B cell (primary cell): Measurements from ENCODE around the gene TECPR2. TPM values are rescaled to one million over a fixed set of nuclear protein-coding genes. Genes with fewer than 3 reads are reported as not detected.

Source experiments
- ATAC-seq: fragments of 200-7000 bp; cut with Tn5 transposase; one replicate; pipeline ENCODE4 v1.10.0; 2021; ENCODE audit warnings: low read depth, mild to moderate bottlenecking, moderate number of reproducible peaks, moderate library complexity
- CTCF ChIA-PET: fragments of 350-600 bp; sonication (Branson Sonifier 250); formaldehyde crosslinking; loops from one replicate; lab custom pipeline; 2021; ENCODE audit warnings: antibody characterized with exemption, inconsistent platforms; lab: Charles Lee
- POLR2A ChIA-PET: fragments of 350-600 bp; sonication (Branson Sonifier 250); formaldehyde crosslinking; loops from one replicate; lab custom pipeline; 2021; ENCODE audit warnings: antibody characterized with exemption; lab: Charles Lee
- DNase-seq: peaks from one replicate; pipeline ENCODE4 v3.0.0; 2013
- H2AFZ ChIP-seq: 2 replicates; pipeline ENCODE4 v1.6.1; 2012; ENCODE audit warnings: mild to moderate bottlenecking, low read depth, low read length; ENCODE audit not compliant: insufficient read depth, poor library complexity, severe bottlenecking
- H3K27ac ChIP-seq, 2 donors: 1 replicate in 1 of 2; 2 replicates in 1 of 2; pipeline ENCODE4 v1.5.1; 2012 to 2013; ENCODE audit warnings: low read length in 2 of 2, mild to moderate bottlenecking in 2 of 2, moderate library complexity in 1 of 2
- H3K27me3 ChIP-seq, 4 experiments: fragments of 200-600 bp in 1 of 4; sonication (generic) in 1 of 4; replicated peaks in 1 of 4; 1 replicate in 2 of 4; 2 replicates in 2 of 4; pipeline versions ENCODE4 v1.6.1 to v1.7.0; 2013 to 2016; ENCODE audit warnings: low read length in 3 of 4, mild to moderate bottlenecking in 2 of 4, mixed read lengths in 1 of 4, moderate library complexity in 1 of 4; ENCODE audit not compliant: insufficient read depth in 4 of 4, control insufficient read depth in 3 of 4; ENCODE audit errors: control extremely low read depth in 1 of 4
- H3K36me3 ChIP-seq, 2 experiments: replicated peaks in 1 of 2; 1 replicate in 1 of 2; 2 replicates in 1 of 2; pipeline versions ENCODE4 v1.6.1 to v1.7.1; 2013; ENCODE audit warnings: low read length in 1 of 2; ENCODE audit not compliant: insufficient read depth in 2 of 2, control insufficient read depth in 1 of 2; ENCODE audit errors: control extremely low read depth in 1 of 2, extremely low read depth in 1 of 2
- H3K4me1 ChIP-seq, 2 donors: fragments of 200-600 bp in 1 of 2; sonication (generic) in 1 of 2; 1 replicate in 1 of 2; 2 replicates in 1 of 2; pipeline versions ENCODE4 v1.5.1 to v1.6.1; 2013 to 2017; ENCODE audit warnings: low read length in 2 of 2; ENCODE audit not compliant: control insufficient read depth in 2 of 2, insufficient read depth in 2 of 2
- H3K4me2 ChIP-seq: replicated peaks from 2 replicates; pipeline ENCODE3; 2012; ENCODE audit warnings: mild to moderate bottlenecking, low read depth, low read length; ENCODE audit not compliant: poor library complexity, severe bottlenecking
- H3K4me3 ChIP-seq, 5 experiments: fragments of 200-600 bp in 1 of 5; sonication (generic) in 1 of 5; 1 replicate in 3 of 5; 2 replicates in 2 of 5; pipeline versions ENCODE4 v1.5.1 to v1.7.0; 2011 to 2016; ENCODE audit warnings: low read length in 4 of 5, mild to moderate bottlenecking in 4 of 5, low read depth in 2 of 5, control low read depth in 1 of 5, moderate library complexity in 1 of 5; ENCODE audit not compliant: insufficient read depth in 1 of 5; ENCODE audit errors: control extremely low read depth in 1 of 5, extremely low read depth in 1 of 5
- H3K79me2 ChIP-seq: fragments of 200-600 bp; sonication (generic); one replicate; pipeline ENCODE4 v1.6.0; 2016; ENCODE audit warnings: low read length; ENCODE audit not compliant: control insufficient read depth, insufficient read depth
- H3K9ac ChIP-seq: fragments of 200-600 bp; sonication (generic); 2 replicates; pipeline ENCODE4 v1.6.1; 2017; ENCODE audit warnings: mild to moderate bottlenecking, low read length, moderate library complexity
- H3K9me3 ChIP-seq, 3 donors: one replicate each; pipeline versions ENCODE4 v1.6.1 to v1.7.1; 2013; ENCODE audit warnings: low read length in 2 of 3; ENCODE audit not compliant: control insufficient read depth in 2 of 3, insufficient read depth in 1 of 3; ENCODE audit errors: control extremely low read depth in 1 of 3
- H4K20me1 ChIP-seq: 2 replicates; pipeline ENCODE4 v1.6.0; 2012; ENCODE audit warnings: mild to moderate bottlenecking, low read length; ENCODE audit not compliant: insufficient read depth, control insufficient read depth, poor library complexity, severe bottlenecking
- H3K27ac Mint-ChIP-seq: one replicate; pipeline ENCODE4 v1.8.0; 2021; ENCODE audit warnings: mixed read lengths
- H3K27me3 Mint-ChIP-seq: one replicate; pipeline ENCODE4 v1.8.0; 2021; ENCODE audit warnings: mixed read lengths
- H3K4me1 Mint-ChIP-seq: one replicate; pipeline ENCODE4 v1.8.0; 2021; ENCODE audit warnings: mixed read lengths
- H3K4me3 Mint-ChIP-seq: one replicate; pipeline ENCODE4 v1.8.0; 2021; ENCODE audit warnings: mixed read lengths
- H3K9me3 Mint-ChIP-seq: one replicate; pipeline ENCODE4 v1.8.0; 2022; ENCODE audit warnings: mixed read lengths; ENCODE audit not compliant: insufficient read depth
- EZH2 ChIP-seq: IDR thresholded peaks from 2 replicates; pipeline ENCODE4 v1.6.1; 2012; ENCODE audit warnings: borderline replicate concordance, low read depth, mild to moderate bottlenecking, moderate library complexity, low read length; ENCODE audit not compliant: insufficient read depth, poor library complexity, severe bottlenecking
- WGBS: methylation state at CpG from one replicate; pipeline ENCODE4 v1.1.5; 2013; ENCODE audit warnings: missing lambda C conversion rate; ENCODE audit not compliant: insufficient coverage; 5-methylcytosine and 5-hydroxymethylcytosine counted together
- intact Hi-C: fragments of 100-400 bp; cut with micrococcal nuclease; formaldehyde crosslinking; loops from one replicate; pipeline ENCODE4 v1.10.0; 2022
- polyA plus RNA-seq: library from polyadenylated mRNA; depleted of rRNA; stranded (reverse); fragments of >200 nt; gene quantifications from 2 replicates; pipeline ENCODE4 v1.2.3, GENCODE V29; 2012
- total RNA-seq, 2 donors: library from RNA; stranded (reverse); fragments of 120-200 nt in 1 of 2; gene quantifications; 1 replicate in 1 of 2; 2 replicates in 1 of 2; pipeline versions ENCODE4 v1.2.3 to v1.2.4, GENCODE V29; 2013 to 2022
- TF ChIP-seq, protein P1 (sequence below): fragments of 200-600 bp; IDR thresholded peaks from one replicate; pipeline ENCODE4 v1.8.0; 2022; ENCODE audit warnings: antibody characterized with exemption, mild to moderate bottlenecking

The TECPR2 gene
- total and polyA plus RNA-seq, 2 donors (not counting 1 experiment from before 2014, with no cell fraction given) = 4.7 to 10.8 TPM

DNA sequence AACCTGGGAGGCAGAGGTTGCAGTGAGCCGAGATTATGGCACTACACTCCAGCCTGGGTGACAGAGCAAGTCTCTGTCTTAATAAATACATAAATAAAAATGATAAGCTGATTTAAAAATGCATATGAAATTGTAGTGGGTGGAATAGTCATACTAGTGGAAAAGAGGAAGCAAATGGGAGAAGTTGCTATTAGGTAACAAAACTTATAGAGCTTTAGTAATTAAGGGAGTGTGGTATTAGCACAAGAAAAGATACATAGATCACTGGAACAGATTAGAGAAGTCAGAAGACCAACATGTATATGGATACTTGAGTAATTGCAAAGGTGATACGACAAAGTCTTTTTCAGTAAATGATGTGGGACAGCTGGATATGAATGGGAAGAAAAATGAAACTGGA, 26.5 kb downstream of the TECPR2 start:
- ChIA-PET CTCF (no interaction called here), POLR2A (no interaction called here)
- no peak overlapping the region for H3K4me2 ChIP-seq
- H3K79me2 ChIP-seq = no peaks in the 10 kb centered on the region
- Mint-ChIP-seq H3K4me3 (no peak overlapping the region), H3K9me3 (no peaks in the 10 kb centered on the region), H3K4me1 (no peaks in the 10 kb centered on the region), H3K27me3 (no peaks in the 10 kb centered on the region), H3K27ac (no peak overlapping the region)
- H4K20me1 ChIP-seq = no peaks in the 10 kb centered on the region
- peak overlapping the region in 1 of 5 experiments; percentile 15 for H3K4me3 ChIP-seq
- no peaks in the 10 kb centered on the region for H3K4me1 ChIP-seq
- H3K9ac ChIP-seq = no peak overlapping the region
- H3K9me3 ChIP-seq = no peaks in the 10 kb centered on the region
- WGBS = 100% methylated on average over 1 of the region's 2 CpGs
- no peak overlapping the region for H2AFZ ChIP-seq
- H3K27me3 ChIP-seq = no peaks in the 10 kb centered on the region
- intact Hi-C loops = no loop called here
- no peak for ATAC-seq
- H3K36me3 ChIP-seq = peaks cover 0 to 3% of the 10 kb centered on the region in 2 experiments
- no peak for DNase-seq
- TF ChIP-seq, protein P1, sequence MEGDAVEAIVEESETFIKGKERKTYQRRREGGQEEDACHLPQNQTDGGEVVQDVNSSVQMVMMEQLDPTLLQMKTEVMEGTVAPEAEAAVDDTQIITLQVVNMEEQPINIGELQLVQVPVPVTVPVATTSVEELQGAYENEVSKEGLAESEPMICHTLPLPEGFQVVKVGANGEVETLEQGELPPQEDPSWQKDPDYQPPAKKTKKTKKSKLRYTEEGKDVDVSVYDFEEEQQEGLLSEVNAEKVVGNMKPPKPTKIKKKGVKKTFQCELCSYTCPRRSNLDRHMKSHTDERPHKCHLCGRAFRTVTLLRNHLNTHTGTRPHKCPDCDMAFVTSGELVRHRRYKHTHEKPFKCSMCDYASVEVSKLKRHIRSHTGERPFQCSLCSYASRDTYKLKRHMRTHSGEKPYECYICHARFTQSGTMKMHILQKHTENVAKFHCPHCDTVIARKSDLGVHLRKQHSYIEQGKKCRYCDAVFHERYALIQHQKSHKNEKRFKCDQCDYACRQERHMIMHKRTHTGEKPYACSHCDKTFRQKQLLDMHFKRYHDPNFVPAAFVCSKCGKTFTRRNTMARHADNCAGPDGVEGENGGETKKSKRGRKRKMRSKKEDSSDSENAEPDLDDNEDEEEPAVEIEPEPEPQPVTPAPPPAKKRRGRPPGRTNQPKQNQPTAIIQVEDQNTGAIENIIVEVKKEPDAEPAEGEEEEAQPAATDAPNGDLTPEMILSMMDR = no peak
- no peak for TF ChIP-seq EZH2
- no peak overlapping the region for H3K27ac ChIP-seq

DNA sequence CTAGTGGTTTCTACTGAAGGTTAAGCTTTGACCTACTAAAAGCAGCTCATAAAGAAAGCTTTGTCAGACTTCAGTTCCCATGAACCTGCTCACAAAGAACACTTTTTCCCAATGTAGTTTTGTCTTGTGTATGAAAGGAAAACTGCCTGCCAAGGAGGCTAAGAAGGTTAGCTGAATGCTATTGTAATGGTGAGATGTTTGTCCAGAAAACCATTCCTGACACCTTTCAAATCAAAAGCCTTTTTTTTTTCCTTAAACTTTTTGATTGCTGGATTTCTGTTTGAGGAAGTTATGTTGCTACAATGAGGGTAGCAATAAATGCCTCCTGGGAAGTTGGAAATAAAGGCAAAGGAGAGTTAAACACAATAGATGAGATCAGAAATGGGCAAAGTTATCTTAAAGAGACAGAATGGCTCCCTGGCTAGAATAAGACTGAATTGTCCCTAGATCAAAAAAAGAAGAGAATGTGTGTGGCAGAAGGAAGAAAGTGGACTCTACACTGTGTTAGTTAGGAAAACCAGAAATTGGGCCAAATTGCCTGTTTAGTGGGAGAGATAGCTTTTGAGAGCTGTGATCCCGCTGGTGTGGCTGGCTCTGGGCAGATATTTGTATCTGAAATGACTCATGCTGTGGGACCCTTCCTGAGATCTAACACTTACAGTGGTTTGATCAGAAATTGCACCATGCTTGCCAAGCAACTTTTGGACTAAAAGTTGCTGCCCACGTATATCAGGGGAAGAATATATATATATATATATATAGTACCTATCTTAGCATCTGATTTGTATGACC, 27.5 kb downstream of the TECPR2 start:
- ChIA-PET POLR2A (no interaction called here), CTCF (no interaction called here)
- Histone ChIP-seq H3K4me1 (no peaks in the 10 kb centered on the region), H3K4me2 (no peak overlapping the region), H4K20me1 (no peaks in the 10 kb centered on the region), H3K27ac (no peak overlapping the region), H3K27me3 (no peaks in the 10 kb centered on the region), H3K9ac (no peak overlapping the region), H3K9me3 (no peaks in the 10 kb centered on the region), H2AFZ (no peak overlapping the region), H3K79me2 (no peaks in the 10 kb centered on the region), H3K4me3 (no peak overlapping the region), H3K36me3 (peaks cover 0 to 3% of the 10 kb centered on the region in 2 experiments)
- ATAC-seq (no peak), DNase-seq (no peak)
- 80% methylated on average over 1 of the region's 2 CpGs for WGBS
- TF ChIP-seq EZH2 = no peak
- TF ChIP-seq, protein P1 = no peak
- Mint-ChIP-seq H3K27ac (no peak overlapping the region), H3K9me3 (no peaks in the 10 kb centered on the region), H3K27me3 (no peaks in the 10 kb centered on the region), H3K4me1 (no peaks in the 10 kb centered on the region), H3K4me3 (no peak overlapping the region)
- intact Hi-C loops = no loop called here
